Activated naive CD8-positive, alpha-beta T cell treated with anti-CD3 and anti-CD28 coated beads for 36 hours (primary cell): ENCODE data around the gene MYO7A. TPM values are rescaled to one million over a fixed set of nuclear protein-coding genes. Genes with fewer than 3 reads are reported as not detected.

ENCODE experiments used
- DNase-seq: peaks from one replicate; pipeline ENCODE4 v3.0.0; 2021
- H3K27ac Mint-ChIP-seq: one replicate; pipeline ENCODE4 v1.8.0; 2022; ENCODE audit warnings: mild to moderate bottlenecking, moderate library complexity, mixed read lengths
- H3K27me3 Mint-ChIP-seq: one replicate; pipeline ENCODE4 v1.8.0; 2022; ENCODE audit warnings: mild to moderate bottlenecking, mixed read lengths
- H3K36me3 Mint-ChIP-seq: one replicate; pipeline ENCODE4 v1.8.0; 2021; ENCODE audit warnings: mild to moderate bottlenecking, mixed read lengths
- H3K4me1 Mint-ChIP-seq: one replicate; pipeline ENCODE4 v1.8.0; 2021; ENCODE audit warnings: mixed read lengths
- H3K4me3 Mint-ChIP-seq: one replicate; pipeline ENCODE4 v1.8.0; 2022; ENCODE audit warnings: mild to moderate bottlenecking, moderate library complexity, mixed read lengths
- H3K9me3 Mint-ChIP-seq: one replicate; pipeline ENCODE4 v1.8.0; 2022; ENCODE audit warnings: mixed read lengths
- total RNA-seq, 2 experiments: library from RNA; stranded (reverse); gene quantifications; one replicate each; pipeline ENCODE4 v1.2.3, GENCODE V29; 2021

Gene MYO7A
- total RNA-seq, 2 experiments from 2014 or later: 0.06 to 0.16 TPM

- Mint-ChIP-seq H3K9me3 (no peaks in the 10 kb centered on the region), H3K4me1 (no peaks in the 10 kb centered on the region), H3K27me3 (no peaks in the 10 kb centered on the region), H3K36me3 (no peaks in the 10 kb centered on the region), H3K27ac (no peak overlapping the region), H3K4me3 (peak overlapping the region; percentile 9)
- peak; percentile 80 for DNase-seq
Observed at GRCh38 chr11:77191823-77192495, 63.9 kb downstream of the MYO7A start.

- H3K4me3 Mint-ChIP-seq: no peak overlapping the region
- no peaks in the 10 kb centered on the region for H3K4me1 Mint-ChIP-seq
- H3K27me3 Mint-ChIP-seq: no peaks in the 10 kb centered on the region
- no peaks in the 10 kb centered on the region for H3K36me3 Mint-ChIP-seq
- H3K27ac Mint-ChIP-seq: no peak overlapping the region
- no peak for DNase-seq
- H3K9me3 Mint-ChIP-seq: no peaks in the 10 kb centered on the region
Observed at GRCh38 chr11:77193167-77193566, 65.1 kb downstream of the MYO7A start.

- no peaks in the 10 kb centered on the region for H3K27me3 Mint-ChIP-seq
- no peaks in the 10 kb centered on the region for H3K36me3 Mint-ChIP-seq
- H3K4me1 Mint-ChIP-seq: no peaks in the 10 kb centered on the region
- no peak for DNase-seq
- no peaks in the 10 kb centered on the region for H3K9me3 Mint-ChIP-seq
- H3K27ac Mint-ChIP-seq: no peak overlapping the region
- no peak overlapping the region for H3K4me3 Mint-ChIP-seq
Observed at GRCh38 chr11:77193911-77194830, 66.1 kb downstream of the MYO7A start.

- Mint-ChIP-seq H3K4me1 (no peaks in the 10 kb centered on the region), H3K27me3 (no peaks in the 10 kb centered on the region), H3K27ac (no peak overlapping the region), H3K36me3 (no peaks in the 10 kb centered on the region), H3K9me3 (no peaks in the 10 kb centered on the region), H3K4me3 (no peak overlapping the region)
- no peak for DNase-seq
Observed at GRCh38 chr11:77195071-77195755, 67.2 kb downstream of the MYO7A start.

GRCh38 chr11:77196961-77197360, 68.9 kb downstream of the MYO7A start:
- H3K27me3 Mint-ChIP-seq: no peaks in the 10 kb centered on the region
- H3K36me3 Mint-ChIP-seq: no peaks in the 10 kb centered on the region
- no peak for DNase-seq
- no peak overlapping the region for H3K4me3 Mint-ChIP-seq
- no peak overlapping the region for H3K27ac Mint-ChIP-seq
- no peaks in the 10 kb centered on the region for H3K9me3 Mint-ChIP-seq
- H3K4me1 Mint-ChIP-seq: no peaks in the 10 kb centered on the region

GRCh38 chr11:77197626-77198320, 69.7 kb downstream of the MYO7A start:
- Mint-ChIP-seq H3K4me3 (no peak overlapping the region), H3K4me1 (no peaks in the 10 kb centered on the region), H3K27me3 (no peaks in the 10 kb centered on the region), H3K9me3 (no peaks in the 10 kb centered on the region), H3K27ac (no peak overlapping the region), H3K36me3 (no peaks in the 10 kb centered on the region)
- no peak for DNase-seq

- Mint-ChIP-seq H3K36me3 (no peaks in the 10 kb centered on the region), H3K27me3 (no peaks in the 10 kb centered on the region), H3K9me3 (no peaks in the 10 kb centered on the region), H3K4me1 (no peaks in the 10 kb centered on the region), H3K27ac (no peak overlapping the region), H3K4me3 (no peak overlapping the region)
- peak; percentile 36 for DNase-seq
Observed at GRCh38 chr11:77198440-77198849, 70.4 kb downstream of the MYO7A start.

GRCh38 chr11:77199137-77199745, 71.2 kb downstream of the MYO7A start:
- no peak overlapping the region for H3K27ac Mint-ChIP-seq
- no peaks in the 10 kb centered on the region for H3K9me3 Mint-ChIP-seq
- no peak overlapping the region for H3K4me3 Mint-ChIP-seq
- DNase-seq: no peak
- H3K27me3 Mint-ChIP-seq: no peaks in the 10 kb centered on the region
- H3K36me3 Mint-ChIP-seq: no peaks in the 10 kb centered on the region
- H3K4me1 Mint-ChIP-seq: no peaks in the 10 kb centered on the region

- DNase-seq: no peak
- no peaks in the 10 kb centered on the region for H3K9me3 Mint-ChIP-seq
- H3K27ac Mint-ChIP-seq: no peak overlapping the region
- no peaks in the 10 kb centered on the region for H3K36me3 Mint-ChIP-seq
- no peak overlapping the region for H3K4me3 Mint-ChIP-seq
- H3K4me1 Mint-ChIP-seq: no peaks in the 10 kb centered on the region
- H3K27me3 Mint-ChIP-seq: no peaks in the 10 kb centered on the region
Observed at GRCh38 chr11:77200351-77201268, 72.6 kb downstream of the MYO7A start.

GRCh38 chr11:77201370-77201769, 73.3 kb downstream of the MYO7A start:
- Mint-ChIP-seq H3K27me3 (no peaks in the 10 kb centered on the region), H3K9me3 (no peaks in the 10 kb centered on the region), H3K4me3 (no peak overlapping the region), H3K36me3 (no peaks in the 10 kb centered on the region), H3K27ac (no peak overlapping the region), H3K4me1 (no peaks in the 10 kb centered on the region)
- no peak for DNase-seq

GRCh38 chr11:77201991-77202841, 74.2 kb downstream of the MYO7A start:
- Mint-ChIP-seq H3K36me3 (no peaks in the 10 kb centered on the region), H3K27me3 (no peaks in the 10 kb centered on the region), H3K4me1 (no peaks in the 10 kb centered on the region), H3K27ac (no peak overlapping the region), H3K9me3 (no peaks in the 10 kb centered on the region), H3K4me3 (no peak overlapping the region)
- no peak for DNase-seq

- Mint-ChIP-seq H3K27me3 (no peaks in the 10 kb centered on the region), H3K4me1 (no peaks in the 10 kb centered on the region), H3K27ac (no peak overlapping the region), H3K9me3 (no peaks in the 10 kb centered on the region), H3K4me3 (no peak overlapping the region), H3K36me3 (no peaks in the 10 kb centered on the region)
- no peak for DNase-seq
Observed at GRCh38 chr11:77202941-77203900, 75.2 kb downstream of the MYO7A start.
